ENCODE measurements around the gene C17orf100. TPM values are rescaled to one million over a fixed set of nuclear protein-coding genes. Genes with fewer than 3 reads are reported as not detected.
A peak's percentile ranks its signal among the peaks of the same experiment; 100 is the strongest.

The C17orf100 gene
- polyA plus RNA-seq (0.49 to 0.72 TPM (median 0.53 TPM) in 3 replicates), polyA minus RNA-seq (0.10 to 0.23 TPM in 2 of 3 replicates, not detected in the other)
- not detected for polyA plus RNA-seq (2011; ENCODE audit: low read depth)
- 0.56 and 0.69 TPM in 2 replicates for polyA plus RNA-seq (2011; cell fraction: cytosol; rRNA removed)
- 0.65 and 0.78 TPM in 2 replicates for polyA plus RNA-seq (2011; cell fraction: nucleus; rRNA removed)
- polyA plus RNA-seq (2012; ENCODE audit: low replicate concordance): 1.5 and 2.1 TPM in 2 replicates
- not detected for polyA minus RNA-seq (2011; cell fraction: cytosol; rRNA and poly(A)+ RNA removed)
- polyA minus RNA-seq (2011; cell fraction: nucleus; rRNA and poly(A)+ RNA removed): 0.63 and 0.85 TPM in 2 replicates

GRCh38 chr17:6651354-6651918, at the start of gene C17orf100, which contains the start of gene MED31:
Gene C17orf100, plus strand, starts transcription at chr17:6651762. Its CDS starts 152 bp downstream, at chr17:6651914.
Gene MED31, minus strand, starts transcription at chr17:6651605. Its CDS starts 77 bp downstream, at chr17:6651528.
- peak; percentile 69 for FAIRE-seq
- dilution Hi-C loops (cut with MboI; ENCODE audit: extremely low pct_ligation_motif_present, low sequenced_read_pairs): no loop called here

GRCh38 chr17:6602141-6602540, 49.4 kb upstream of the C17orf100 start:
- Histone ChIP-seq H3K9ac (ENCODE audit: control insufficient read depth, extremely low read depth, insufficient read depth, low read length) (no peak overlapping the region), H3K9me3 (ENCODE audit: control insufficient read depth, low read depth, low read length) (no peaks in the 10 kb centered on the region), H3K79me2 (ENCODE audit: control insufficient read depth, insufficient read depth, low read length) (no peaks in the 10 kb centered on the region), H3K36me3 (ENCODE audit: control insufficient read depth in 2 of 2, extremely low read depth in 1 of 2, insufficient read depth in 2 of 2, low read length in 2 of 2) (peaks cover 15 to 38% of the 10 kb centered on the region in 2 experiments), H3K4me2 (ENCODE audit: control insufficient read depth, extremely low read depth, insufficient read depth, low read depth, low read length) (no peak overlapping the region), H2AFZ (ENCODE audit: control insufficient read depth, low read length) (no peak overlapping the region), H3K4me1 (ENCODE audit: control insufficient read depth, extremely low read depth, insufficient read depth, low read length) (no peaks in the 10 kb centered on the region), H3K9me1 (ENCODE audit: control insufficient read depth, extremely low read depth, insufficient read depth, low read length) (no peaks in the 10 kb centered on the region), H3K27me3 (ENCODE audit: control insufficient read depth, extremely low read depth, insufficient read depth, low read length) (no peaks in the 10 kb centered on the region), H4K20me1 (ENCODE audit: control insufficient read depth, extremely low read depth, insufficient read depth, low read length) (no peaks in the 10 kb centered on the region), H3K4me3 (ENCODE audit: control insufficient read depth in 2 of 3, extremely low read depth in 1 of 3, insufficient read depth in 2 of 3, low read depth in 1 of 3, low read length in 3 of 3) (no peak overlapping the region), H3K27ac (ENCODE audit: control insufficient read depth, insufficient read depth, low read length) (no peak overlapping the region)
- FAIRE-seq: peak; percentile 57
- no peak for TF ChIP-seq CTCF (optimal IDR thresholded peaks at IDR 0.05 in 1 of 3, IDR thresholded peaks at IDR 0.05 in 1 of 3, conservative IDR thresholded peaks at IDR 0.05 in 1 of 3; ENCODE audit: extremely low read depth in 1 of 3, insufficient read depth in 2 of 3, low read length in 3 of 3)
- DNase-seq (ENCODE audit: low read depth, low spot score): no peak
- dilution Hi-C loops (cut with MboI; ENCODE audit: extremely low pct_ligation_motif_present, low sequenced_read_pairs): no loop called here

More at GRCh38 chr17:6651354-6651918, at the start of gene C17orf100, which contains the start of gene MED31:
- Histone ChIP-seq H3K27ac (ENCODE audit: control insufficient read depth, insufficient read depth, low read length) (peak within 1 kb of the TSS; percentile 92), H4K20me1 (ENCODE audit: control insufficient read depth, extremely low read depth, insufficient read depth, low read length) (no peaks in the 10 kb centered on the region), H2AFZ (ENCODE audit: control insufficient read depth, low read length) (peak within 1 kb of the TSS; percentile 88), H3K9me3 (ENCODE audit: control insufficient read depth, low read depth, low read length) (no peaks in the 10 kb centered on the region), H3K79me2 (ENCODE audit: control insufficient read depth, insufficient read depth, low read length) (peaks cover 42% of the 10 kb centered on the region), H3K36me3 (ENCODE audit: control insufficient read depth in 2 of 2, extremely low read depth in 1 of 2, insufficient read depth in 2 of 2, low read length in 2 of 2) (peaks cover 9 to 10% of the 10 kb centered on the region in 2 experiments), H3K4me3 (ENCODE audit: control insufficient read depth in 2 of 3, extremely low read depth in 1 of 3, insufficient read depth in 2 of 3, low read depth in 1 of 3, low read length in 3 of 3) (peak within 1 kb of the TSS; percentile 80 to 97 (median 90)), H3K4me2 (ENCODE audit: control insufficient read depth, extremely low read depth, insufficient read depth, low read depth, low read length) (peak within 1 kb of the TSS; percentile 63), H3K4me1 (ENCODE audit: control insufficient read depth, extremely low read depth, insufficient read depth, low read length) (peaks cover 48% of the 10 kb centered on the region), H3K9me1 (ENCODE audit: control insufficient read depth, extremely low read depth, insufficient read depth, low read length) (no peaks in the 10 kb centered on the region), H3K9ac (ENCODE audit: control insufficient read depth, extremely low read depth, insufficient read depth, low read length) (peak within 1 kb of the TSS; percentile 96), H3K27me3 (ENCODE audit: control insufficient read depth, extremely low read depth, insufficient read depth, low read length) (no peaks in the 10 kb centered on the region)
- TF ChIP-seq CTCF (optimal IDR thresholded peaks at IDR 0.05 in 1 of 3, IDR thresholded peaks at IDR 0.05 in 1 of 3, conservative IDR thresholded peaks at IDR 0.05 in 1 of 3; ENCODE audit: extremely low read depth in 1 of 3, insufficient read depth in 2 of 3, low read length in 3 of 3) (no peak), EZH2 (IDR thresholded peaks at IDR 0.05; ENCODE audit: low read length) (no peak)
- no peak for DNase-seq (ENCODE audit: low read depth, low spot score)

Measured in keratinocyte (primary cell).